K562 (cell line): Measurements from ENCODE around the gene SET. TPM values are rescaled to one million over a fixed set of nuclear protein-coding genes. Genes with fewer than 3 reads are reported as not detected.

Experiments used
- ATAC-seq: fragments of 200-7000 bp; cut with Tn5 transposase; 3 replicates; pipeline ENCODE4 v1.9.1; 2020; ENCODE audit warnings: moderate library complexity
- BruUV-seq: library from RNA; stranded (reverse); fragments of 400-500 nt; replicated peaks from 2 replicates; lab custom pipeline; 2021; lab: Mats Ljungman, UMichigan
- CTCF ChIA-PET: fragments of 300-600 bp; formaldehyde crosslinking; extraction: SDS; loops from one replicate; lab custom pipeline; 2021; ENCODE audit warnings: low intra/inter-chr PET ratio; lab: Yijun Ruan, JAX
- POLR2A ChIA-PET: fragments of 300-600, 350-650 bp; sonication (Branson Sonifier 250); formaldehyde crosslinking; extraction: SDS; loops from one replicate; lab custom pipeline; 2021; ENCODE audit warnings: antibody characterized with exemption, inconsistent platforms; lab: Yijun Ruan, JAX
- DNase-seq, 4 experiments: peaks; one replicate each; pipeline versions ENCODE4 v3.0.0 to v3.0.0-alpha.2; 2011 to 2018; ENCODE audit warnings: low spot score in 3 of 4, mixed read lengths in 3 of 4; ENCODE audit errors: extremely low read depth in 1 of 4
- FAIRE-seq: peaks from 2 replicates; lab custom pipeline; 2011; peaks lifted over from hg19 to GRCh38; lab: Jason Lieb, UNC
- H2AFZ ChIP-seq: 2 replicates; pipeline ENCODE4 v1.6.0; 2011; ENCODE audit warnings: low read depth, low read length, control low read depth, inconsistent platforms
- H3K27ac ChIP-seq: fragments of 200-600 bp; 3 replicates; pipeline ENCODE4 v1.8.0; 2011; ENCODE audit warnings: low read depth, mild to moderate bottlenecking, control low read depth, inconsistent platforms, low read length, moderate library complexity, mixed read lengths; ENCODE audit errors: extremely low read depth
- H3K27me3 ChIP-seq, 2 experiments: fragments of 300-600 bp in 1 of 2; 2 replicates in 1 of 2; 3 replicates in 1 of 2; pipeline versions ENCODE4 v1.6.0 to v1.8.0; 2011; ENCODE audit warnings: inconsistent platforms in 2 of 2, low read length in 2 of 2, mild to moderate bottlenecking in 1 of 2, mixed read lengths in 1 of 2, moderate library complexity in 1 of 2; ENCODE audit not compliant: control insufficient read depth in 2 of 2, insufficient read depth in 2 of 2
- H3K36me3 ChIP-seq: fragments of 300-600 bp; 3 replicates; pipeline ENCODE4 v1.8.0; 2011; ENCODE audit warnings: mild to moderate bottlenecking, low read length, inconsistent platforms; ENCODE audit not compliant: control insufficient read depth, insufficient read depth
- H3K4me1 ChIP-seq, 2 experiments: fragments of 200-600 bp in 1 of 2; replicated peaks in 1 of 2; 2 replicates in 1 of 2; 3 replicates in 1 of 2; pipeline versions ENCODE4 v1.5.1 to v1.8.0; 2011; ENCODE audit warnings: inconsistent platforms in 2 of 2, low read length in 2 of 2, mild to moderate bottlenecking in 1 of 2, mixed read lengths in 1 of 2, moderate library complexity in 1 of 2; ENCODE audit not compliant: control insufficient read depth in 2 of 2, insufficient read depth in 2 of 2
- H3K4me2 ChIP-seq: 2 replicates; pipeline ENCODE4 v1.6.1; 2011; ENCODE audit warnings: low read length, control low read depth, inconsistent platforms, mixed read lengths; ENCODE audit not compliant: insufficient read depth
- H3K4me3 ChIP-seq: fragments of 200-600 bp; sonication (generic), shearing (Covaris generic); 2 replicates; pipeline ENCODE4 v1.5.1; 2016; ENCODE audit warnings: control low read depth, inconsistent platforms
- H3K79me2 ChIP-seq: fragments of 200-600 bp; 3 replicates; pipeline ENCODE4 v1.8.0; 2011; ENCODE audit warnings: low read length, inconsistent platforms; ENCODE audit not compliant: control insufficient read depth, insufficient read depth
- H3K9ac ChIP-seq, 2 experiments: 2 replicates each; pipeline versions ENCODE4 v1.6.0 to v1.6.1; 2011; ENCODE audit warnings: low read depth in 2 of 2, low read length in 2 of 2, control low read depth in 1 of 2, inconsistent platforms in 1 of 2, mild to moderate bottlenecking in 1 of 2, mixed read lengths in 1 of 2; ENCODE audit not compliant: insufficient read depth in 1 of 2
- H3K9me1 ChIP-seq: one replicate; pipeline ENCODE4 v1.6.0; 2011; ENCODE audit warnings: inconsistent platforms, mild to moderate bottlenecking, low read length, moderate library complexity; ENCODE audit not compliant: control insufficient read depth, insufficient read depth
- H3K9me3 ChIP-seq: replicated peaks from 2 replicates; pipeline ENCODE4 v1.5.1; 2011; ENCODE audit warnings: low read depth, low read length, inconsistent platforms; ENCODE audit not compliant: control insufficient read depth, insufficient read depth
- H4K20me1 ChIP-seq: replicated peaks from 2 replicates; pipeline ENCODE4 v1.6.1; 2011; ENCODE audit warnings: low read length, inconsistent platforms, mixed read lengths; ENCODE audit not compliant: control insufficient read depth, insufficient read depth
- ARID2 ChIP-seq: fragments of 450-650 bp; IDR thresholded peaks from 2 replicates; pipeline ENCODE4 v1.6.1; 2017; ENCODE audit warnings: antibody characterized with exemption, mild to moderate bottlenecking
- ARNT ChIP-seq, 2 experiments: fragments of 450-650 bp; IDR thresholded peaks; 2 replicates each; pipeline ENCODE4 v1.6.1; 2016; ENCODE audit warnings: mild to moderate bottlenecking in 1 of 2
- CC2D1A ChIP-seq: fragments of 450-650 bp; IDR thresholded peaks from 2 replicates; pipeline ENCODE4 v1.6.1; 2017; ENCODE audit warnings: mild to moderate bottlenecking
- FOXK1 ChIP-seq: sonication (generic); formaldehyde crosslinking; IDR thresholded peaks from 2 replicates; pipeline ENCODE4 v1.8.0; 2022; ENCODE audit warnings: missing genetic modification reagents, mild to moderate bottlenecking, borderline replicate concordance
- HDAC3 ChIP-seq: fragments of 450-650 bp; IDR thresholded peaks from 2 replicates; pipeline ENCODE4 v1.6.1; 2018; ENCODE audit warnings: borderline replicate concordance, mild to moderate bottlenecking, moderate library complexity; ENCODE audit not compliant: partially characterized antibody
- MAFF ChIP-seq: IDR thresholded peaks from 2 replicates; pipeline ENCODE4 v1.6.1; 2012; ENCODE audit warnings: low read length, improper control_type of control experiment
- NFIC ChIP-seq: fragments of 450-650 bp; IDR thresholded peaks from 2 replicates; pipeline ENCODE4 v1.6.1; 2017; ENCODE audit warnings: mild to moderate bottlenecking, inconsistent platforms
- POLR3G ChIP-seq: IDR thresholded peaks from 2 replicates; pipeline ENCODE4 v1.6.1; 2011; ENCODE audit not compliant: insufficient read length, insufficient replicate concordance; ENCODE audit errors: extremely low read depth
- SPI1 ChIP-seq: IDR thresholded peaks from 2 replicates; pipeline ENCODE4 v1.6.1; 2011; ENCODE audit warnings: low read depth, low read length, control low read depth, borderline replicate concordance
- TBP ChIP-seq: optimal IDR thresholded peaks from 2 replicates; pipeline ENCODE3; 2011; ENCODE audit warnings: low read depth, low read length, improper control_type of control experiment
- TEAD4 ChIP-seq, 2 experiments: sonication (generic) in 1 of 2; formaldehyde crosslinking in 1 of 2; IDR thresholded peaks; 2 replicates each; pipeline versions ENCODE4 v1.6.1 to v1.8.0; 2012 to 2022; ENCODE audit warnings: borderline replicate concordance in 1 of 2, inconsistent platforms in 1 of 2, low read length in 1 of 2, mild to moderate bottlenecking in 1 of 2, missing genetic modification reagents in 1 of 2
- TSC22D4 ChIP-seq: fragments of 450-650 bp; IDR thresholded peaks from 2 replicates; pipeline ENCODE4 v1.6.1; 2016; ENCODE audit warnings: missing genetic modification characterization, missing biosample characterization, control low read depth
- ZNF124 ChIP-seq: sonication (generic); formaldehyde crosslinking; IDR thresholded peaks from 2 replicates; pipeline ENCODE4 v1.8.1; 2022; ENCODE audit warnings: missing genetic modification reagents
- WGBS: fragments of 100-300 bp; shearing (Covaris generic); methylation state at CpG from one replicate; pipeline ENCODE4 v1.1.6; 2016; ENCODE audit warnings: low coverage, mixed read lengths; ENCODE audit not compliant: insufficient coverage; ENCODE audit errors: missing lambda C conversion rate; 5-methylcytosine and 5-hydroxymethylcytosine counted together
- in situ Hi-C: fragments of 300-500 bp; cut with MboI; formaldehyde crosslinking; loops from 4 replicates; pipeline ENCODE4 v1.15.0; 2018; ENCODE audit warnings: inconsistent platforms, mixed read lengths
- intact Hi-C: fragments of 100-400 bp; cut with micrococcal nuclease; formaldehyde crosslinking; loops from 2 replicates; pipeline ENCODE4 v1.14.2; 2022
- polyA plus RNA-seq, 8 experiments: library from polyadenylated mRNA; depleted of rRNA in 4 of 8; stranded (reverse) in 5 of 8; unstranded in 3 of 8; fragments of >200 nt; fragmentation: Nextera tagmentation in 2 of 8; fragmentation: Illumina TruSeq in 1 of 8; extraction: Ambion mirVana in 2 of 8; extraction: Trizol in 1 of 8; gene quantifications; 2 replicates each; pipeline versions ENCODE4 v1.2.1 to v1.2.3, GENCODE V29; 2011 to 2014; ENCODE audit warnings: inconsistent platforms in 1 of 8, missing spikeins in 1 of 8
- total RNA-seq, 7 experiments: library from RNA; depleted of rRNA in 6 of 7; stranded (reverse); fragments of >200 nt in 6 of 7; fragmentation: Illumina TruSeq in 2 of 7; extraction: Trizol in 2 of 7; gene quantifications; 2 replicates each; pipeline versions ENCODE4 v1.2.1 to v1.2.3, GENCODE V29; 2011 to 2021; ENCODE audit warnings: low replicate concordance in 1 of 7
- TF ChIP-seq, protein P1 (sequence below): fragments of 450-650 bp; formaldehyde crosslinking; IDR thresholded peaks from 2 replicates; pipeline ENCODE4 v1.4.0; 2022; ENCODE audit warnings: missing genetic modification characterization
- TF ChIP-seq, protein P2 (sequence below): IDR thresholded peaks from 2 replicates; pipeline ENCODE4 v1.6.1; 2016; ENCODE audit warnings: missing genetic modification characterization, missing compliant biosample characterization
- TF ChIP-seq, protein P3 (sequence below): sonication (generic); formaldehyde crosslinking; IDR thresholded peaks from 2 replicates; pipeline ENCODE4 v1.8.0; 2022; ENCODE audit warnings: mild to moderate bottlenecking, missing genetic modification reagents

The SET gene
- total and polyA plus RNA-seq, 9 of the 15 experiments (the other 6 are each of a cell fraction or from before 2014, with no cell fraction given) = 404 to 1,447 (median 907) TPM

DNA sequence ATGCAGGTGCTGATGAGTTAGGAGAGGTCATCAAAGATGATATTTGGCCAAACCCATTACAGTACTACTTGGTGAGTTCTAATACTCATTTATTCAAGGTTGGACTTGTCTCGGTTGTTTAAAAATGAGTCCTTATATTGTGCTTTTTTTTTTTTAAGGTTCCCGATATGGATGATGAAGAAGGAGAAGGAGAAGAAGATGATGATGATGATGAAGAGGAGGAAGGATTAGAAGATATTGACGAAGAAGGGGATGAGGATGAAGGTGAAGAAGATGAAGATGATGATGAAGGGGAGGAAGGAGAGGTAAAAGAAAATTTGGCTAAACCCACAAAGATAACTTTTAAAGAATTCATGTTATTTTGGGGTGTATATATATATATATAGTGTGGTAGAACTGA lies 4.7 kb downstream of the SET start (continued):
- TF ChIP-seq, protein P1, sequence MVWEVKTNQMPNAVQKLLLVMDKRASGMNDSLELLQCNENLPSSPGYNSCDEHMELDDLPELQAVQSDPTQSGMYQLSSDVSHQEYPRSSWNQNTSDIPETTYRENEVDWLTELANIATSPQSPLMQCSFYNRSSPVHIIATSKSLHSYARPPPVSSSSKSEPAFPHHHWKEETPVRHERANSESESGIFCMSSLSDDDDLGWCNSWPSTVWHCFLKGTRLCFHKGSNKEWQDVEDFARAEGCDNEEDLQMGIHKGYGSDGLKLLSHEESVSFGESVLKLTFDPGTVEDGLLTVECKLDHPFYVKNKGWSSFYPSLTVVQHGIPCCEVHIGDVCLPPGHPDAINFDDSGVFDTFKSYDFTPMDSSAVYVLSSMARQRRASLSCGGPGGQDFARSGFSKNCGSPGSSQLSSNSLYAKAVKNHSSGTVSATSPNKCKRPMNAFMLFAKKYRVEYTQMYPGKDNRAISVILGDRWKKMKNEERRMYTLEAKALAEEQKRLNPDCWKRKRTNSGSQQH (CRISPR knock-in tag) = peak; percentile 63; the same call in 1 of the 2 replicates
- TF ChIP-seq ARNT (IDR thresholded peaks at IDR 0.05) (0 out of 4 replicates have a peak, but pooled peaks of 1 of the 2 experiments have one; percentile 25), TSC22D4 (peak; percentile 52; the same call in 1 of the 2 replicates), ARID2 (0 out of 2 replicates have a peak, but pooled peaks have one; percentile 55)

DNA sequence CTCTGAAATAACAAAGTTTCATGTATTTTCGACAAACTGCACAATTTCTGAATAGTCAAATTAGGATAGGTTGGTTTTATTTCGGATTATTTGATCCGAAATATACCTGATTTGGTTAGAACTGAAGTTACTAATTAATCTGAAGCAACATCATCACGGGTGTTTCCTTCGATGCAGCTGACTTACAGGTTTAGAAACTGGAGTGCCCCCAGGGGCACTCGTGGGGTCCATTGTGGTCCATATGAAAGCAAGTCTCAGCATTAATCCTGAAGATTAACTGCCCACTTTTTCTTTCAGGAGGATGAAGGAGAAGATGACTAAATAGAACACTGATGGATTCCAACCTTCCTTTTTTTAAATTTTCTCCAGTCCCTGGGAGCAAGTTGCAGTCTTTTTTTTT lies 5.3 kb downstream of the SET start:
- no peak overlapping the region for H3K9ac ChIP-seq
- BruUV-seq = no TSS peak
- H3K9me1 ChIP-seq = no peaks in the 10 kb centered on the region
- no peak overlapping the region for H3K4me2 ChIP-seq
- H3K9me3 ChIP-seq = no peaks in the 10 kb centered on the region
- H2AFZ ChIP-seq = no peak overlapping the region
- peaks cover 5% of the 10 kb centered on the region in 2 experiments; a peak in 3 of 5 replicates for H3K4me1 ChIP-seq
- H3K27me3 ChIP-seq = no peaks in the 10 kb centered on the region
- WGBS = 94% methylated on average over 6 of the region's 6 CpGs
- no peak for DNase-seq
- no peak overlapping the region for H3K4me3 ChIP-seq
- ChIA-PET POLR2A (interaction anchor here (0.6 to 0.8 kb wide), 2 partner anchors 12 to 45 kb away, joined by 3 to 4 read pairs; no protein-coding TSS in a partner anchor), CTCF (no interaction called here)
- H3K27ac ChIP-seq = no peak overlapping the region
- ATAC-seq = no peak
- in situ Hi-C loops (loop anchor here (10.0 kb wide), 3 partner anchors 450 to 1090 kb away; no protein-coding TSS in a partner anchor), intact Hi-C loops (loop anchor here (10.0 kb wide), 1 partner anchor 980 kb away; no protein-coding TSS in a partner anchor)
- H3K79me2 ChIP-seq = peaks cover 50% of the 10 kb centered on the region
- peaks cover 71% of the 10 kb centered on the region for H3K36me3 ChIP-seq
- peaks cover 14% of the 10 kb centered on the region for H4K20me1 ChIP-seq
- no peak for FAIRE-seq
- no peak for TF ChIP-seq TBP
- TF ChIP-seq, protein P2, sequence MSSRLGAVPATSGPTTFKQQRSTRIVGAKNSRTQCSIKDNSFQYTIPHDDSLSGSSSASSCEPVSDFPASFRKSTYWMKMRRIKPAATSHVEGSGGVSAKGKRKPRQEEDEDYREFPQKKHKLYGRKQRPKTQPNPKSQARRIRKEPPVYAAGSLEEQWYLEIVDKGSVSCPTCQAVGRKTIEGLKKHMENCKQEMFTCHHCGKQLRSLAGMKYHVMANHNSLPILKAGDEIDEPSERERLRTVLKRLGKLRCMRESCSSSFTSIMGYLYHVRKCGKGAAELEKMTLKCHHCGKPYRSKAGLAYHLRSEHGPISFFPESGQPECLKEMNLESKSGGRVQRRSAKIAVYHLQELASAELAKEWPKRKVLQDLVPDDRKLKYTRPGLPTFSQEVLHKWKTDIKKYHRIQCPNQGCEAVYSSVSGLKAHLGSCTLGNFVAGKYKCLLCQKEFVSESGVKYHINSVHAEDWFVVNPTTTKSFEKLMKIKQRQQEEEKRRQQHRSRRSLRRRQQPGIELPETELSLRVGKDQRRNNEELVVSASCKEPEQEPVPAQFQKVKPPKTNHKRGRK (tag) = no peak
- no peak for TF ChIP-seq ZNF124 (CRISPR knock-in tag)
- TF ChIP-seq, protein P3, sequence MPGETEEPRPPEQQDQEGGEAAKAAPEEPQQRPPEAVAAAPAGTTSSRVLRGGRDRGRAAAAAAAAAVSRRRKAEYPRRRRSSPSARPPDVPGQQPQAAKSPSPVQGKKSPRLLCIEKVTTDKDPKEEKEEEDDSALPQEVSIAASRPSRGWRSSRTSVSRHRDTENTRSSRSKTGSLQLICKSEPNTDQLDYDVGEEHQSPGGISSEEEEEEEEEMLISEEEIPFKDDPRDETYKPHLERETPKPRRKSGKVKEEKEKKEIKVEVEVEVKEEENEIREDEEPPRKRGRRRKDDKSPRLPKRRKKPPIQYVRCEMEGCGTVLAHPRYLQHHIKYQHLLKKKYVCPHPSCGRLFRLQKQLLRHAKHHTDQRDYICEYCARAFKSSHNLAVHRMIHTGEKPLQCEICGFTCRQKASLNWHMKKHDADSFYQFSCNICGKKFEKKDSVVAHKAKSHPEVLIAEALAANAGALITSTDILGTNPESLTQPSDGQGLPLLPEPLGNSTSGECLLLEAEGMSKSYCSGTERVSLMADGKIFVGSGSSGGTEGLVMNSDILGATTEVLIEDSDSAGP (CRISPR knock-in tag) = no peak
- no peak for TF ChIP-seq POLR3G
- TF ChIP-seq HDAC3 = no peak
- TF ChIP-seq SPI1 = no peak
- no peak for TF ChIP-seq TEAD4 (IDR thresholded peaks at IDR 0.05; ENCODE audit: low read length)
- no peak for TF ChIP-seq TEAD4 (CRISPR knock-in tag; IDR thresholded peaks at IDR 0.05; ENCODE audit: borderline replicate concordance)
- no peak for TF ChIP-seq NFIC
- no peak for TF ChIP-seq FOXK1 (CRISPR knock-in tag)
- no peak for TF ChIP-seq CC2D1A
- TF ChIP-seq MAFF = no peak
